GM19372 (cell line): ENCODE data around the gene ZBTB18.

Source experiments
- ATAC-seq: cut with Tn5 transposase; IDR thresholded peaks from one replicate; pipeline ENCODE4 v1.9.1; 2021; ENCODE audit warnings: mild to moderate bottlenecking, low read depth, moderate library complexity; ENCODE audit not compliant: unreplicated experiment

Gene ZBTB18

GRCh38 chr1:244102468-244102867 is 51.4 kb downstream of the ZBTB18 start:
- ATAC-seq, result no peak

- ATAC-seq, result no peak
These were observed 53.4 kb downstream of the ZBTB18 start for GRCh38 chr1:244104309-244105060.

- no peak for ATAC-seq
These were observed 55.1 kb downstream of the ZBTB18 start for GRCh38 chr1:244106176-244106575.
